ENCODE results near the gene ZNF154. TPM values are rescaled to one million over a fixed set of nuclear protein-coding genes. Genes with fewer than 3 reads are reported as not detected.
A peak's percentile ranks its signal among the peaks of the same experiment; 100 is the strongest.

ZNF154 gene
- polyA plus RNA-seq, 4 donors: 22.8 to 33.6 (median 31.2) TPM

- no peak for DNase-seq (ENCODE audit: low read depth in 4 of 4, low spot score in 3 of 4)
These were observed 26.7 kb downstream of the ZNF154 start for GRCh38 chr19:57682226-57682766.

GRCh38 chr19:57675881-57676280 is 33.1 kb downstream of the ZNF154 start:
- no peak for DNase-seq (ENCODE audit: low read depth in 4 of 4, low spot score in 3 of 4)

- DNase-seq (ENCODE audit: low read depth in 4 of 4, low spot score in 3 of 4): no peak
These were observed 36.5 kb downstream of the ZNF154 start for GRCh38 chr19:57672466-57672865.

- no peak for DNase-seq (ENCODE audit: low read depth in 4 of 4, low spot score in 3 of 4)
These were observed 37.7 kb downstream of the ZNF154 start for GRCh38 chr19:57671124-57671895.

GRCh38 chr19:57668635-57669034 is 40.4 kb downstream of the ZNF154 start, which contains the start of gene ZSCAN4:
Gene ZSCAN4, plus strand, starts transcription at chr19:57668935. Its CDS starts 7,211 bp downstream, at chr19:57676146.
- DNase-seq (ENCODE audit: low read depth in 4 of 4, low spot score in 3 of 4): no peak

- no peak for DNase-seq (ENCODE audit: low read depth in 4 of 4, low spot score in 3 of 4)
These were observed 41.8 kb downstream of the ZNF154 start for GRCh38 chr19:57667228-57667627.

- DNase-seq (ENCODE audit: low read depth in 4 of 4, low spot score in 3 of 4): no peak
These were observed 43.7 kb downstream of the ZNF154 start for GRCh38 chr19:57665261-57665806.

- DNase-seq (ENCODE audit: low read depth in 4 of 4, low spot score in 3 of 4): peak in 3 of 4 donors; percentile 39 to 44 (median 44)
These were observed 44.5 kb downstream of the ZNF154 start for GRCh38 chr19:57664269-57665127.

- no peak for DNase-seq (ENCODE audit: low read depth in 4 of 4, low spot score in 3 of 4)
These were observed 52.7 kb downstream of the ZNF154 start for GRCh38 chr19:57656346-57656745.

- DNase-seq (ENCODE audit: low read depth in 4 of 4, low spot score in 3 of 4): no peak
These were observed 53.6 kb downstream of the ZNF154 start for GRCh38 chr19:57655443-57655842.

- no peak for DNase-seq (ENCODE audit: low read depth in 4 of 4, low spot score in 3 of 4)
These were observed 55.3 kb downstream of the ZNF154 start for GRCh38 chr19:57653689-57654088.

- no peak for DNase-seq (ENCODE audit: low read depth in 4 of 4, low spot score in 3 of 4)
These were observed 57.4 kb downstream of the ZNF154 start for GRCh38 chr19:57651654-57651996.

- DNase-seq (ENCODE audit: low read depth in 4 of 4, low spot score in 3 of 4): no peak
These were observed 60.5 kb downstream of the ZNF154 start for GRCh38 chr19:57648331-57649003.

Other genes with a start within 250 kb of the ZNF154 start
- 10 to 100 TPM in 3 of 4 donors, 1 to 10 TPM in 1; 9.8 to 23.2 (median 22.3) TPM for gene ZNF772, start 231.6 kb downstream of the ZNF154 start, polyA plus RNA-seq (ENCODE audit: insufficient read length in 4 of 4)
- 10 to 100 TPM; 14.2 to 23.6 (median 20.2) TPM for gene ZNF419, start 221.5 kb downstream of the ZNF154 start, polyA plus RNA-seq (ENCODE audit: insufficient read length in 4 of 4)
- 10 to 100 TPM; 10.1 to 13.9 (median 11.6) TPM for gene ZNF773, start 209.3 kb downstream of the ZNF154 start, polyA plus RNA-seq (ENCODE audit: insufficient read length in 4 of 4)
- gene ZNF549, start 181.8 kb downstream of the ZNF154 start, polyA plus RNA-seq (ENCODE audit: insufficient read length in 4 of 4): 10 to 100 TPM; 10.5 to 15.7 (median 14.1) TPM
- 10 to 100 TPM; 15.1 to 22.7 (median 21.1) TPM for gene ZNF550, start 149.3 kb downstream of the ZNF154 start, polyA plus RNA-seq (ENCODE audit: insufficient read length in 4 of 4)
- gene ZNF416, start 130.3 kb downstream of the ZNF154 start, polyA plus RNA-seq (ENCODE audit: insufficient read length in 4 of 4): 10 to 100 TPM in 1 of 4 donors, 1 to 10 TPM in 3; 7.3 to 10.1 (median 8.6) TPM
- gene ZIK1, start 125.1 kb downstream of the ZNF154 start, polyA plus RNA-seq (ENCODE audit: insufficient read length in 4 of 4): 10 to 100 TPM; 12.9 to 21.4 (median 17.3) TPM
- gene ZNF530, start 109.3 kb downstream of the ZNF154 start, polyA plus RNA-seq (ENCODE audit: insufficient read length in 4 of 4): 1 to 10 TPM; 4.4 to 5.4 (median 4.7) TPM
- gene ZNF134, start 95.0 kb downstream of the ZNF154 start, polyA plus RNA-seq (ENCODE audit: insufficient read length in 4 of 4): 10 to 100 TPM; 16.0 to 28.1 (median 27.1) TPM
- 10 to 100 TPM; 24.7 to 46.4 (median 32.4) TPM for gene ZNF211, start 76.0 kb downstream of the ZNF154 start, polyA plus RNA-seq (ENCODE audit: insufficient read length in 4 of 4)
- under 1 TPM in 2 of 4 donors, not detected in 2; 0.09 to 0.17 TPM for gene ZSCAN4, start 40.3 kb downstream of the ZNF154 start, polyA plus RNA-seq (ENCODE audit: insufficient read length in 4 of 4)
- 10 to 100 TPM in 3 of 4 donors, 1 to 10 TPM in 1; 9.3 to 17.4 (median 15.0) TPM for gene ZNF551, start 27.2 kb downstream of the ZNF154 start, polyA plus RNA-seq (ENCODE audit: insufficient read length in 4 of 4)
- 10 to 100 TPM in 3 of 4 donors, 1 to 10 TPM in 1; 9.4 to 19.4 (median 19.3) TPM for gene ZNF671, start 18.4 kb upstream of the ZNF154 start, polyA plus RNA-seq (ENCODE audit: insufficient read length in 4 of 4)
- gene ZNF776, start 37.6 kb upstream of the ZNF154 start, polyA plus RNA-seq (ENCODE audit: insufficient read length in 4 of 4): 10 to 100 TPM; 24.9 to 39.6 (median 36.9) TPM
- 10 to 100 TPM; 15.6 to 27.2 (median 22.7) TPM for gene ZNF586, start 60.5 kb upstream of the ZNF154 start, polyA plus RNA-seq (ENCODE audit: insufficient read length in 4 of 4)
- 10 to 100 TPM in 3 of 4 donors, 1 to 10 TPM in 1; 6.3 to 27.4 (median 18.0) TPM for gene ZNF552, start 105.7 kb upstream of the ZNF154 start, polyA plus RNA-seq (ENCODE audit: insufficient read length in 4 of 4)
- gene ZNF587B, start 121.1 kb upstream of the ZNF154 start, polyA plus RNA-seq (ENCODE audit: insufficient read length in 4 of 4): 10 to 100 TPM in 3 of 4 donors, 1 to 10 TPM in 1; 4.6 to 17.1 (median 15.0) TPM
- 10 to 100 TPM; 19.6 to 41.0 (median 26.1) TPM for gene ZNF587, start 140.7 kb upstream of the ZNF154 start, polyA plus RNA-seq (ENCODE audit: insufficient read length in 4 of 4)
- 10 to 100 TPM; 36.3 to 84.0 (median 53.2) TPM for gene ZNF814, start 179.8 kb upstream of the ZNF154 start, polyA plus RNA-seq (ENCODE audit: insufficient read length in 4 of 4)
- 10 to 100 TPM; 19.5 to 32.7 (median 25.6) TPM for gene ZNF417, start 207.4 kb upstream of the ZNF154 start, polyA plus RNA-seq (ENCODE audit: insufficient read length in 4 of 4)
- 10 to 100 TPM; 15.4 to 27.7 (median 24.1) TPM for gene ZNF418, start 226.2 kb upstream of the ZNF154 start, polyA plus RNA-seq (ENCODE audit: insufficient read length in 4 of 4)
- 10 to 100 TPM in 2 of 4 donors, 1 to 10 TPM in 2; 7.3 to 10.8 (median 9.1) TPM for gene ZNF256, start 238.5 kb upstream of the ZNF154 start, polyA plus RNA-seq (ENCODE audit: insufficient read length in 4 of 4)